Astrocyte of the spinal cord (primary cell): Measurements from ENCODE around the gene TKTL1.

ENCODE experiments used
- DNase-seq: peaks from one replicate; pipeline ENCODE4 v3.0.0; 2011; ENCODE audit warnings: low read depth, low spot score
- H3K4me3 ChIP-seq: 2 replicates; pipeline ENCODE4 v1.5.1; 2011; ENCODE audit warnings: low read depth, mild to moderate bottlenecking, low read length, moderate library complexity
- in situ Hi-C: cut with HindIII; loops from 2 replicates; pipeline ENCODE4 v1.10.0; 2017; ENCODE audit warnings: low sequenced_read_pairs
- TF ChIP-seq, protein P1 (sequence below): IDR thresholded peaks from 2 replicates; pipeline ENCODE4 v1.5.1; 2012; ENCODE audit warnings: low read depth, mild to moderate bottlenecking, low read length, inconsistent platforms

Gene TKTL1

DNA sequence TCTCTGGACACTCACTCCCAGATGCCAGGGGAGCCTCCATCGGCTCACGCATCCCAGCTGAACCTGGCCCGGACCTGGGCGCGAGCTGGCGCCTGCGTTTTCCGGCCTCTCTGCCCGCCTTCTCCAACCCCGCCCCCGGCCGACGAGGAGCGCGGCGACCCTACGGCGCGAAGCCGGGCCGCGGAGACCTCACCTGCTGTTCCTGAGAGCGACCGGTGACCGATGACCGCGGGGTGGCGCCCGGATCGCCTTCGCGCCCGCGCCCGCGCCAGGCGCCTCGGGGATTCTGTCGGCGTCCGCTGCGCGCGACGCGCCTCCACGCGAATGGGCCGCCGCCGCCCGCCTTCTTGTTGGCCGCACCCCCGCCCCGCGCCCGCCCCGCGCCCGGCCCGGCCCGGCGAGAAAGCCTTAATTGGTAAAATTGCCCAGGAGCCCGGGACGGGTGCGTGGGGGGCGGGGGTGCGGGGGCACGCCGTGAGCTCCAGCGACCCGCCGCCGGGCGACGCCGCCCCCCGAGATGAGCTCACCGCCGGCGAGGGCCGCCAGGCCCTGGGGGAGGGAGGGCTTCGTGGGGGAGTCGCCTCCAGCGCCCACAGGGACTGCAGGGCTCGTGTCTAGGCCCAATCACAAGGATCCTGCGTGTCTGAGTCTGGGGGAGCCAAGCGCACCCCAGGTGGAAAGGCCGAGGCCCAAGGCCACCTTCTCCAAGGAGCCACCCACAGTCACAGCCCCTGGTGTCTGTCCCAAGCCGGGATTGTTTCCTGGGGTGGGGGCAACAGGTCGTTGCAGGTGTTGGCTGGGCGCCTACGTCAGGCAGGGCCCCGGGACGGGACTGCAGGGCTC lies 78.9 kb downstream of the TKTL1 start, which contains the start of gene FLNA:
Gene FLNA (minus strand): TSS at position 322 of the 843 bp plus-strand sequence. CDS start 3,389 bp downstream, outside the sequence.
- no peak for DNase-seq
- TF ChIP-seq, protein P1, sequence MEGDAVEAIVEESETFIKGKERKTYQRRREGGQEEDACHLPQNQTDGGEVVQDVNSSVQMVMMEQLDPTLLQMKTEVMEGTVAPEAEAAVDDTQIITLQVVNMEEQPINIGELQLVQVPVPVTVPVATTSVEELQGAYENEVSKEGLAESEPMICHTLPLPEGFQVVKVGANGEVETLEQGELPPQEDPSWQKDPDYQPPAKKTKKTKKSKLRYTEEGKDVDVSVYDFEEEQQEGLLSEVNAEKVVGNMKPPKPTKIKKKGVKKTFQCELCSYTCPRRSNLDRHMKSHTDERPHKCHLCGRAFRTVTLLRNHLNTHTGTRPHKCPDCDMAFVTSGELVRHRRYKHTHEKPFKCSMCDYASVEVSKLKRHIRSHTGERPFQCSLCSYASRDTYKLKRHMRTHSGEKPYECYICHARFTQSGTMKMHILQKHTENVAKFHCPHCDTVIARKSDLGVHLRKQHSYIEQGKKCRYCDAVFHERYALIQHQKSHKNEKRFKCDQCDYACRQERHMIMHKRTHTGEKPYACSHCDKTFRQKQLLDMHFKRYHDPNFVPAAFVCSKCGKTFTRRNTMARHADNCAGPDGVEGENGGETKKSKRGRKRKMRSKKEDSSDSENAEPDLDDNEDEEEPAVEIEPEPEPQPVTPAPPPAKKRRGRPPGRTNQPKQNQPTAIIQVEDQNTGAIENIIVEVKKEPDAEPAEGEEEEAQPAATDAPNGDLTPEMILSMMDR = no peak
- peak within 1 kb of the TSS; percentile 55 for H3K4me3 ChIP-seq
- in situ Hi-C loops = no loop called here

GRCh38 chrX:154375156-154375504 lies 79.5 kb downstream of the TKTL1 start:
- in situ Hi-C loops = no loop called here
- TF ChIP-seq, protein P1 = no peak

GRCh38 chrX:154376774-154377173 lies 81.2 kb downstream of the TKTL1 start:
- TF ChIP-seq, protein P1 = no peak
- DNase-seq = no peak
- H3K4me3 ChIP-seq = no peak overlapping the region
- in situ Hi-C loops = no loop called here

More at GRCh38 chrX:154375156-154375504, 79.5 kb downstream of the TKTL1 start:
- DNase-seq = no peak
- peak overlapping the region; percentile 32 for H3K4me3 ChIP-seq

DNA sequence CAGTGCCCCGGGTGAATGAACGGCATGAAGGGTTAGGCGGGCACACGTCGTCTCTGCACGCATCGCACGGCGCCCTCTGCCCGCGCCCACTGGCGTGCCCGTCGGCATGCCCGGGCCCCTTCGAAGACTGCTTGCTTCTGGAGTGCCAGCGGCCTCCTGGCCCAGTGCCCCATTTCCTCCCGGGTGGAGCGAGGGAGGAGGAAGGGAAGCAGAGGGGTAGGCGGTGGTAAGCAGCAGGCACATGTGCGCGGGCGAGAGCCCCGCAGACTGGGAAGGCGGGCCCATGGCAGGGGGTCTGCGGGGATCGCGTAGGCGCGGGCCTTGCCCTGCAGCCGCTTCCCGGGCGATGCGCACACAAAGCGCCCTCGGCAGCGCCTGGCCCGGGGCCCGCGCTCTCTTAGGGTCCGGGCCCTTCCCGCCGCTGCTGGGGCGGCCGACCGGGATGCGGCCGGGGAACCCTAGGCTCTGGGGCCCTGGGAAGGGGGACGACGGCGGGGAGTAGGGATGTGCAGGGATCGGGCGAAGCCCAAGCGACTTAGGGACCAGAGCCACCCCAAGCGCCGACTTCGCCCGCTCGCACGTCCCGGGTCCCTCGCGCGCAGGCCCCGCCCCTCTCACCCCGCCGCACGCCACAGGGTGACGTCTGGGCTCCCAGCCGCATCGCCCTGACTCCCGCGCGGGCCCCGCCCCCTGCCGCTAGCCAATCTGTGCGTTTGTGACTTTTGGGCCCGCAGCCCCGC lies 82.6 kb downstream of the TKTL1 start:
- in situ Hi-C loops = no loop called here
- TF ChIP-seq, protein P1 = no peak
- peak; percentile 51 for DNase-seq
- peak overlapping the region; percentile 31 for H3K4me3 ChIP-seq

DNA sequence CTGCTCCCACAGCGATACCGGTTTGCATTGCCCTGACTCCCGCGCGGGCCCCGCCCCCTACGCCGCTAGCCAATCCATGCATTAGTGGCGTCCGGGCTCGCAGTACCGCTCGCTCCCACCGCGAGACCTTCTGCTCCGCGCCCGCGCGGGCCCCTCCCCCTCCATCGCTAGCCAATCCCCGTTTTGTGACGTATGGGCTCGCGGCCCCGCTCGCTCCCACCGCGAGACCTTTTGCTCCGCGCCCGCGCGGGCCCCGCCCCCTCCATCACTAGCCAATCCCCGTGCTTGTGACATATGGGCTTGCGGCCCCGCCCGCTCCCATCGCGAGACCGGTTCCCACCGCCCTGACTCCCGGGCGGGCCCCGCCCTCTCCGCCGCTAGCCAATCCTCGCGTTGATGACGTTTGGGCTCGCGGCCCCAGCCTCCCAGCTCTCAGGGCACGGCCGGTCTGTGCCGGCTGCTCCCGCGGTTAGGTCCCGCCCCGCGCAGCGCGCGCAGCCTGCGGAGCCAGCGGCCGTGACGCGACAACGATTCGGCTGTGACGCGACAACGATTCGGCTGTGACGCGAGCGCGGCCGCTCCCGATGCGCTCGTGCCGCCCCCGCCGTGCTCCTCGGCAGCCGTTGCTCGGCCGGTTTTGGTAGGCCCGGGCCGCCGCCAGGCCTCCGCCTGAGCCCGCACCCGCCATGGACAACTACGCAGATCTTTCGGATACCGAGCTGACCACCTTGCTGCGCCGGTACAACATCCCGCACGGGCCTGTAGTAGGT lies 83.4 kb downstream of the TKTL1 start, which contains the start of gene EMD:
Gene EMD (plus strand): TSS at position 497 of the 770 bp plus-strand sequence. CDS start 190 bp downstream, at position 687.
- peak; percentile 98 for DNase-seq
- in situ Hi-C loops = no loop called here
- H3K4me3 ChIP-seq = peak within 1 kb of the TSS; percentile 67
- TF ChIP-seq, protein P1 = no peak

- peak overlapping the region; percentile 67 for H3K4me3 ChIP-seq
- TF ChIP-seq, protein P1 = no peak
- in situ Hi-C loops = no loop called here
- DNase-seq = no peak
These were observed 84.0 kb downstream of the TKTL1 start for GRCh38 chrX:154379569-154379951.
